B cell (primary cell): ENCODE results near the gene SCAMP4. TPM values are rescaled to one million over a fixed set of nuclear protein-coding genes. Genes with fewer than 3 reads are reported as not detected.
A peak's percentile ranks its signal among the peaks of the same experiment; 100 is the strongest.

Experiments
- ATAC-seq: fragments of 200-7000 bp; cut with Tn5 transposase; one replicate; pipeline ENCODE4 v1.10.0; 2021; ENCODE audit warnings: low read depth, mild to moderate bottlenecking, moderate number of reproducible peaks, moderate library complexity
- CTCF ChIA-PET: fragments of 350-600 bp; sonication (Branson Sonifier 250); formaldehyde crosslinking; loops from one replicate; lab custom pipeline; 2021; ENCODE audit warnings: antibody characterized with exemption, inconsistent platforms; lab: Charles Lee
- POLR2A ChIA-PET: fragments of 350-600 bp; sonication (Branson Sonifier 250); formaldehyde crosslinking; loops from one replicate; lab custom pipeline; 2021; ENCODE audit warnings: antibody characterized with exemption; lab: Charles Lee
- DNase-seq: peaks from one replicate; pipeline ENCODE4 v3.0.0; 2013
- H2AFZ ChIP-seq: 2 replicates; pipeline ENCODE4 v1.6.1; 2012; ENCODE audit warnings: mild to moderate bottlenecking, low read depth, low read length; ENCODE audit not compliant: insufficient read depth, poor library complexity, severe bottlenecking
- H3K27ac ChIP-seq, 2 donors: 1 replicate in 1 of 2; 2 replicates in 1 of 2; pipeline ENCODE4 v1.5.1; 2012 to 2013; ENCODE audit warnings: low read length in 2 of 2, mild to moderate bottlenecking in 2 of 2, moderate library complexity in 1 of 2
- H3K27me3 ChIP-seq, 4 experiments: fragments of 200-600 bp in 1 of 4; sonication (generic) in 1 of 4; replicated peaks in 1 of 4; 1 replicate in 2 of 4; 2 replicates in 2 of 4; pipeline versions ENCODE4 v1.6.1 to v1.7.0; 2013 to 2016; ENCODE audit warnings: low read length in 3 of 4, mild to moderate bottlenecking in 2 of 4, mixed read lengths in 1 of 4, moderate library complexity in 1 of 4; ENCODE audit not compliant: insufficient read depth in 4 of 4, control insufficient read depth in 3 of 4; ENCODE audit errors: control extremely low read depth in 1 of 4
- H3K36me3 ChIP-seq, 2 experiments: replicated peaks in 1 of 2; 1 replicate in 1 of 2; 2 replicates in 1 of 2; pipeline versions ENCODE4 v1.6.1 to v1.7.1; 2013; ENCODE audit warnings: low read length in 1 of 2; ENCODE audit not compliant: insufficient read depth in 2 of 2, control insufficient read depth in 1 of 2; ENCODE audit errors: control extremely low read depth in 1 of 2, extremely low read depth in 1 of 2
- H3K4me1 ChIP-seq, 2 donors: fragments of 200-600 bp in 1 of 2; sonication (generic) in 1 of 2; 1 replicate in 1 of 2; 2 replicates in 1 of 2; pipeline versions ENCODE4 v1.5.1 to v1.6.1; 2013 to 2017; ENCODE audit warnings: low read length in 2 of 2; ENCODE audit not compliant: control insufficient read depth in 2 of 2, insufficient read depth in 2 of 2
- H3K4me2 ChIP-seq: replicated peaks from 2 replicates; pipeline ENCODE3; 2012; ENCODE audit warnings: mild to moderate bottlenecking, low read depth, low read length; ENCODE audit not compliant: poor library complexity, severe bottlenecking
- H3K4me3 ChIP-seq, 5 experiments: fragments of 200-600 bp in 1 of 5; sonication (generic) in 1 of 5; 1 replicate in 3 of 5; 2 replicates in 2 of 5; pipeline versions ENCODE4 v1.5.1 to v1.7.0; 2011 to 2016; ENCODE audit warnings: low read length in 4 of 5, mild to moderate bottlenecking in 4 of 5, low read depth in 2 of 5, control low read depth in 1 of 5, moderate library complexity in 1 of 5; ENCODE audit not compliant: insufficient read depth in 1 of 5; ENCODE audit errors: control extremely low read depth in 1 of 5, extremely low read depth in 1 of 5
- H3K79me2 ChIP-seq: fragments of 200-600 bp; sonication (generic); one replicate; pipeline ENCODE4 v1.6.0; 2016; ENCODE audit warnings: low read length; ENCODE audit not compliant: control insufficient read depth, insufficient read depth
- H3K9ac ChIP-seq: fragments of 200-600 bp; sonication (generic); 2 replicates; pipeline ENCODE4 v1.6.1; 2017; ENCODE audit warnings: mild to moderate bottlenecking, low read length, moderate library complexity
- H3K9me3 ChIP-seq, 3 donors: one replicate each; pipeline versions ENCODE4 v1.6.1 to v1.7.1; 2013; ENCODE audit warnings: low read length in 2 of 3; ENCODE audit not compliant: control insufficient read depth in 2 of 3, insufficient read depth in 1 of 3; ENCODE audit errors: control extremely low read depth in 1 of 3
- H4K20me1 ChIP-seq: 2 replicates; pipeline ENCODE4 v1.6.0; 2012; ENCODE audit warnings: mild to moderate bottlenecking, low read length; ENCODE audit not compliant: insufficient read depth, control insufficient read depth, poor library complexity, severe bottlenecking
- H3K27ac Mint-ChIP-seq: one replicate; pipeline ENCODE4 v1.8.0; 2021; ENCODE audit warnings: mixed read lengths
- H3K27me3 Mint-ChIP-seq: one replicate; pipeline ENCODE4 v1.8.0; 2021; ENCODE audit warnings: mixed read lengths
- H3K4me1 Mint-ChIP-seq: one replicate; pipeline ENCODE4 v1.8.0; 2021; ENCODE audit warnings: mixed read lengths
- H3K4me3 Mint-ChIP-seq: one replicate; pipeline ENCODE4 v1.8.0; 2021; ENCODE audit warnings: mixed read lengths
- H3K9me3 Mint-ChIP-seq: one replicate; pipeline ENCODE4 v1.8.0; 2022; ENCODE audit warnings: mixed read lengths; ENCODE audit not compliant: insufficient read depth
- CTCF ChIP-seq: fragments of 200-600 bp; IDR thresholded peaks from one replicate; pipeline ENCODE4 v1.8.0; 2022; ENCODE audit warnings: antibody characterized with exemption, mild to moderate bottlenecking
- EZH2 ChIP-seq: IDR thresholded peaks from 2 replicates; pipeline ENCODE4 v1.6.1; 2012; ENCODE audit warnings: borderline replicate concordance, low read depth, mild to moderate bottlenecking, moderate library complexity, low read length; ENCODE audit not compliant: insufficient read depth, poor library complexity, severe bottlenecking
- WGBS: methylation state at CpG from one replicate; pipeline ENCODE4 v1.1.5; 2013; ENCODE audit warnings: missing lambda C conversion rate; ENCODE audit not compliant: insufficient coverage; 5-methylcytosine and 5-hydroxymethylcytosine counted together
- intact Hi-C: fragments of 100-400 bp; cut with micrococcal nuclease; formaldehyde crosslinking; loops from one replicate; pipeline ENCODE4 v1.10.0; 2022
- polyA plus RNA-seq: library from polyadenylated mRNA; depleted of rRNA; stranded (reverse); fragments of >200 nt; gene quantifications from 2 replicates; pipeline ENCODE4 v1.2.3, GENCODE V29; 2012
- total RNA-seq, 2 donors: library from RNA; stranded (reverse); fragments of 120-200 nt in 1 of 2; gene quantifications; 1 replicate in 1 of 2; 2 replicates in 1 of 2; pipeline versions ENCODE4 v1.2.3 to v1.2.4, GENCODE V29; 2013 to 2022

SCAMP4 gene
- total and polyA plus RNA-seq, 2 donors (not counting 1 experiment from before 2014, with no cell fraction given): 47.9 to 60.0 TPM

GRCh38 chr19:1942934-1943555 lies 37.8 kb downstream of the SCAMP4 start:
- Histone ChIP-seq H3K4me1 (peaks cover 31 to 47% of the 10 kb centered on the region in 2 donors), H3K9ac (peak overlapping the region; percentile 95), H3K9me3 (no peaks in the 10 kb centered on the region), H3K27ac (peak overlapping the region; percentile 90 to 99), H3K79me2 (peaks cover 67% of the 10 kb centered on the region), H2AFZ (peak overlapping the region; percentile 14), H3K4me3 (peak overlapping the region; percentile 71 to 94 (median 83)), H3K36me3 (peaks cover 0 to 7% of the 10 kb centered on the region in 2 experiments), H4K20me1 (peaks cover 60% of the 10 kb centered on the region), H3K27me3 (no peaks in the 10 kb centered on the region), H3K4me2 (peak overlapping the region; percentile 93)
- no peak for DNase-seq
- H3K4me3 Mint-ChIP-seq: peak overlapping the region; percentile 98
- 0% methylated on average over 16 of the region's 21 CpGs for WGBS
- H3K4me1 Mint-ChIP-seq: peaks cover 39% of the 10 kb centered on the region
- intact Hi-C loops: loop anchor here (1.0 kb wide), 3 partner anchors 67 to 208 kb away; partner anchors contain the start of gene AP3D1
- peak overlapping the region; percentile 98 for H3K27ac Mint-ChIP-seq
- H3K9me3 Mint-ChIP-seq: no peaks in the 10 kb centered on the region
- H3K27me3 Mint-ChIP-seq: no peaks in the 10 kb centered on the region
- ChIA-PET POLR2A (interaction anchor here (0.6 to 2.0 kb wide), 8 partner anchors 13 to 485 kb away, joined by 3 to 15 read pairs (median 6); no protein-coding TSS in a partner anchor), CTCF (interaction anchor here (0.6 to 1.7 kb wide), 5 partner anchors 10 to 681 kb away, joined by 3 to 7 read pairs (median 5); no protein-coding TSS in a partner anchor)
- ATAC-seq: no peak
- no peak for TF ChIP-seq EZH2
- TF ChIP-seq CTCF: no peak

GRCh38 chr19:1943661-1944087 lies 38.5 kb downstream of the SCAMP4 start:
- H3K9me3 Mint-ChIP-seq: no peaks in the 10 kb centered on the region
- H3K9me3 ChIP-seq: no peaks in the 10 kb centered on the region
- TF ChIP-seq CTCF: no peak
- TF ChIP-seq EZH2: no peak
- no peaks in the 10 kb centered on the region for H3K27me3 Mint-ChIP-seq
- H3K36me3 ChIP-seq: peaks cover 0 to 10% of the 10 kb centered on the region in 2 experiments
- H3K27ac ChIP-seq: peak overlapping the region; percentile 90 to 99
- ATAC-seq (no peak), DNase-seq (no peak)
- peaks cover 67% of the 10 kb centered on the region for H4K20me1 ChIP-seq
- H3K4me3 Mint-ChIP-seq: peak overlapping the region; percentile 98
- H3K27me3 ChIP-seq: no peaks in the 10 kb centered on the region
- WGBS: 71% methylated on average over 22 of the region's 22 CpGs
- ChIA-PET POLR2A (interaction anchor here (0.5 kb wide), 1 partner anchor 331 kb away, joined by 10 read pairs; no protein-coding TSS in a partner anchor), CTCF (no interaction called here)
- H2AFZ ChIP-seq: no peak overlapping the region
- H3K4me1 Mint-ChIP-seq: peaks cover 42% of the 10 kb centered on the region
- H3K79me2 ChIP-seq: peaks cover 74% of the 10 kb centered on the region
- H3K4me1 ChIP-seq: peaks cover 31 to 47% of the 10 kb centered on the region in 2 donors
- H3K4me2 ChIP-seq: peak overlapping the region; percentile 93
- H3K27ac Mint-ChIP-seq: peak overlapping the region; percentile 98
- intact Hi-C loops: no loop called here
- peak overlapping the region in 4 of 5 experiments; percentile 79 to 94 (median 88) for H3K4me3 ChIP-seq
- H3K9ac ChIP-seq: peak overlapping the region; percentile 95
